Measurements from ENCODE around the gene TMEM184A. TPM values are rescaled to one million over a fixed set of nuclear protein-coding genes. Genes with fewer than 3 reads are reported as not detected.
"Not testable (repeated sequence)": the region's sequence is repeated elsewhere in the genome, so short reads cannot be mapped to it uniquely, and the experiment has no call there.

The TMEM184A gene
- total and polyA plus RNA-seq, 2 experiments from 2014 or later, result not detected

- no peaks in the 10 kb centered on the region for H3K9me2 ChIP-seq (ENCODE audit: insufficient read depth)
- in situ Hi-C loops (cut with MboI), result loop anchor here (10.0 kb wide), 1 partner anchor 630 kb away; no protein-coding TSS in a partner anchor
- H3K27me3 ChIP-seq (replicated peaks; ENCODE audit: insufficient read depth), result no peaks in the 10 kb centered on the region
- no peak overlapping the region for H3K4me2 ChIP-seq (ENCODE audit: unreplicated experiment)
- no peaks in the 10 kb centered on the region for H3K79me2 ChIP-seq (ENCODE audit: insufficient read depth)
- H3K4me1 ChIP-seq (ENCODE audit: insufficient read depth), result no peaks in the 10 kb centered on the region
- no peak overlapping the region for H3K9ac ChIP-seq
- TF ChIP-seq EZH2phosphoT487 (IDR thresholded peaks at IDR 0.05; ENCODE audit: insufficient read depth, low read depth), result no peak
- TF ChIP-seq EZH2 (IDR thresholded peaks at IDR 0.05; ENCODE audit: insufficient read depth, poor library complexity, severe bottlenecking), result no peak
- H2AFZ ChIP-seq, result no peak overlapping the region
- WGBS, 2 experiments (ENCODE audit: low coverage in 1 of 2, low lambda C conversion rate in 2 of 2, missing lambda C conversion rate in 2 of 2), result 84 to 87% methylated on average over 16 to 18 of the region's 18 CpGs
- H4K20me1 ChIP-seq (ENCODE audit: insufficient read depth), result no peaks in the 10 kb centered on the region
- no peak overlapping the region for H3K27ac ChIP-seq
- no peaks in the 10 kb centered on the region for H3F3A ChIP-seq (ENCODE audit: insufficient read depth)
- no peaks in the 10 kb centered on the region for H3K36me3 ChIP-seq (ENCODE audit: low read depth)
- DNase-seq, result no peak
- no peak overlapping the region for H3K4me3 ChIP-seq
- H3K9me3 ChIP-seq (ENCODE audit: low read depth), result no peaks in the 10 kb centered on the region
Measured at GRCh38 chr7:1584700-1585099, 28.7 kb upstream of the TMEM184A start.

- H3K9ac ChIP-seq; H3K9me3 ChIP-seq (ENCODE audit: low read depth); H3K27ac ChIP-seq; H3K79me2 ChIP-seq (ENCODE audit: insufficient read depth); H3K27me3 ChIP-seq (replicated peaks; ENCODE audit: insufficient read depth); H3F3A ChIP-seq (ENCODE audit: insufficient read depth); DNase-seq; H3K4me2 ChIP-seq (ENCODE audit: unreplicated experiment); H4K20me1 ChIP-seq (ENCODE audit: insufficient read depth); H2AFZ ChIP-seq; H3K4me1 ChIP-seq (ENCODE audit: insufficient read depth); H3K4me3 ChIP-seq; H3K36me3 ChIP-seq (ENCODE audit: low read depth); H3K9me2 ChIP-seq (ENCODE audit: insufficient read depth): not testable (repeated sequence)
- in situ Hi-C loops (cut with MboI), result loop anchor here (10.0 kb wide), 1 partner anchor 631 kb away; no protein-coding TSS in a partner anchor
- 77 to 78% methylated on average over 17 to 19 of the region's 19 CpGs for WGBS, 2 experiments (ENCODE audit: low coverage in 1 of 2, low lambda C conversion rate in 2 of 2, missing lambda C conversion rate in 2 of 2)
Measured at GRCh38 chr7:1583241-1583930, 27.4 kb upstream of the TMEM184A start.

GRCh38 chr7:1580422-1581030 is 24.5 kb upstream of the TMEM184A start:
- in situ Hi-C loops (cut with MboI), result loop anchor here (10.0 kb wide), 1 partner anchor 634 kb away; no protein-coding TSS in a partner anchor
- TF ChIP-seq EZH2 (IDR thresholded peaks at IDR 0.05; ENCODE audit: insufficient read depth, poor library complexity, severe bottlenecking), result no peak
- TF ChIP-seq EZH2phosphoT487 (IDR thresholded peaks at IDR 0.05; ENCODE audit: insufficient read depth, low read depth), result no peak
- WGBS, 2 experiments (ENCODE audit: low coverage in 1 of 2, low lambda C conversion rate in 2 of 2, missing lambda C conversion rate in 2 of 2), result 92 to 94% methylated on average over 17 to 18 of the region's 19 CpGs
- no peak for DNase-seq
- H2AFZ ChIP-seq, result no peak overlapping the region
- H3K9me2 ChIP-seq (ENCODE audit: insufficient read depth), result no peaks in the 10 kb centered on the region
- no peaks in the 10 kb centered on the region for H3K27me3 ChIP-seq (replicated peaks; ENCODE audit: insufficient read depth)
- H3K36me3 ChIP-seq (ENCODE audit: low read depth), result no peaks in the 10 kb centered on the region
- no peaks in the 10 kb centered on the region for H4K20me1 ChIP-seq (ENCODE audit: insufficient read depth)
- H3F3A ChIP-seq (ENCODE audit: insufficient read depth), result no peaks in the 10 kb centered on the region
- no peaks in the 10 kb centered on the region for H3K4me1 ChIP-seq (ENCODE audit: insufficient read depth)
- H3K9ac ChIP-seq, result no peak overlapping the region
- no peak overlapping the region for H3K27ac ChIP-seq
- no peak overlapping the region for H3K4me3 ChIP-seq
- H3K9me3 ChIP-seq (ENCODE audit: low read depth), result no peaks in the 10 kb centered on the region
- H3K79me2 ChIP-seq (ENCODE audit: insufficient read depth), result no peaks in the 10 kb centered on the region
- no peak overlapping the region for H3K4me2 ChIP-seq (ENCODE audit: unreplicated experiment)

GRCh38 chr7:1579481-1580421 is 23.7 kb upstream of the TMEM184A start:
- no peaks in the 10 kb centered on the region for H4K20me1 ChIP-seq (ENCODE audit: insufficient read depth)
- no peaks in the 10 kb centered on the region for H3F3A ChIP-seq (ENCODE audit: insufficient read depth)
- H3K27ac ChIP-seq, result no peak overlapping the region
- H3K9me2 ChIP-seq (ENCODE audit: insufficient read depth), result no peaks in the 10 kb centered on the region
- H3K36me3 ChIP-seq (ENCODE audit: low read depth), result no peaks in the 10 kb centered on the region
- DNase-seq, result peak; percentile 79
- no peak overlapping the region for H2AFZ ChIP-seq
- TF ChIP-seq EZH2phosphoT487 (IDR thresholded peaks at IDR 0.05; ENCODE audit: insufficient read depth, low read depth) (no peak), EZH2 (IDR thresholded peaks at IDR 0.05; ENCODE audit: insufficient read depth, poor library complexity, severe bottlenecking) (no peak)
- H3K79me2 ChIP-seq (ENCODE audit: insufficient read depth), result no peaks in the 10 kb centered on the region
- in situ Hi-C loops (cut with MboI), result loop anchor here (10.0 kb wide), 2 partner anchors 635 to 765 kb away; no protein-coding TSS in a partner anchor
- H3K4me1 ChIP-seq (ENCODE audit: insufficient read depth), result no peaks in the 10 kb centered on the region
- H3K27me3 ChIP-seq (replicated peaks; ENCODE audit: insufficient read depth), result no peaks in the 10 kb centered on the region
- H3K9me3 ChIP-seq (ENCODE audit: low read depth), result no peaks in the 10 kb centered on the region
- no peak overlapping the region for H3K4me2 ChIP-seq (ENCODE audit: unreplicated experiment)
- no peak overlapping the region for H3K4me3 ChIP-seq
- 23 to 34% methylated on average over 10 to 14 of the region's 14 CpGs for WGBS, 2 experiments (ENCODE audit: low coverage in 1 of 2, low lambda C conversion rate in 2 of 2, missing lambda C conversion rate in 2 of 2)
- no peak overlapping the region for H3K9ac ChIP-seq

Data from GM23248 (cell line).